NT2/D1 (cell line): Measurements from ENCODE around the gene UBE2Q1.

Source experiments
- DNase-seq: peaks from one replicate; pipeline ENCODE4 v3.0.0-alpha.2; 2011; ENCODE audit warnings: low read depth, low spot score
- H3K27me3 ChIP-seq: 2 replicates; pipeline ENCODE4 v1.6.0; 2011; ENCODE audit warnings: mild to moderate bottlenecking; ENCODE audit not compliant: insufficient read length, insufficient read depth
- H3K36me3 ChIP-seq: 2 replicates; pipeline ENCODE4 v1.6.1; 2011; ENCODE audit warnings: mild to moderate bottlenecking, low read length, mixed read lengths; ENCODE audit not compliant: insufficient read depth, insufficient read length
- H3K4me1 ChIP-seq: 2 replicates; pipeline ENCODE4 v1.5.1; 2011; ENCODE audit not compliant: insufficient read depth, insufficient read length
- H3K4me3 ChIP-seq: 2 replicates; pipeline ENCODE4 v1.5.1; 2011; ENCODE audit warnings: low read depth; ENCODE audit not compliant: insufficient read length
- H3K9ac ChIP-seq: 2 replicates; pipeline ENCODE4 v1.6.0; 2011; ENCODE audit warnings: low read depth; ENCODE audit not compliant: insufficient read length
- H3K9me3 ChIP-seq: 2 replicates; pipeline ENCODE4 v1.5.1; 2011; ENCODE audit warnings: mild to moderate bottlenecking, low read length; ENCODE audit not compliant: insufficient read depth
- SUZ12 ChIP-seq: IDR thresholded peaks from 2 replicates; pipeline ENCODE4 v1.6.1; 2011; ENCODE audit not compliant: insufficient read length, insufficient read depth; ENCODE audit errors: extremely low read depth
- YY1 ChIP-seq: IDR thresholded peaks from 2 replicates; pipeline ENCODE4 v1.6.1; 2011; ENCODE audit not compliant: insufficient read length, insufficient read depth
- ZNF274 ChIP-seq: IDR thresholded peaks from 2 replicates; pipeline ENCODE4 v1.6.1; 2011; ENCODE audit warnings: mild to moderate bottlenecking, low read depth, low read length

Gene UBE2Q1

GRCh38 chr1:154586231-154586630, 27.8 kb upstream of the UBE2Q1 start:
- TF ChIP-seq ZNF274 (no peak), YY1 (no peak), SUZ12 (no peak)
- Histone ChIP-seq H3K9ac (no peak overlapping the region), H3K4me1 (no peaks in the 10 kb centered on the region), H3K27me3 (no peaks in the 10 kb centered on the region), H3K4me3 (no peak overlapping the region), H3K36me3 (peaks cover 98% of the 10 kb centered on the region), H3K9me3 (no peaks in the 10 kb centered on the region)
- no peak for DNase-seq

GRCh38 chr1:154584267-154584994, 26.0 kb upstream of the UBE2Q1 start:
- DNase-seq, result no peak
- Histone ChIP-seq H3K9ac (no peak overlapping the region), H3K4me1 (no peaks in the 10 kb centered on the region), H3K36me3 (peaks cover 98% of the 10 kb centered on the region), H3K27me3 (no peaks in the 10 kb centered on the region), H3K4me3 (no peak overlapping the region), H3K9me3 (no peaks in the 10 kb centered on the region)
- TF ChIP-seq SUZ12, result no peak
- no peak for TF ChIP-seq YY1
- no peak for TF ChIP-seq ZNF274

- H3K36me3 ChIP-seq, result peaks cover 98% of the 10 kb centered on the region
- H3K4me3 ChIP-seq, result no peak overlapping the region
- H3K9me3 ChIP-seq, result no peaks in the 10 kb centered on the region
- no peak for DNase-seq
- H3K4me1 ChIP-seq, result no peaks in the 10 kb centered on the region
- H3K27me3 ChIP-seq, result no peaks in the 10 kb centered on the region
- TF ChIP-seq YY1 (no peak), ZNF274 (no peak), SUZ12 (no peak)
- H3K9ac ChIP-seq, result no peak overlapping the region
Measured at GRCh38 chr1:154583773-154584172, 25.3 kb upstream of the UBE2Q1 start.

GRCh38 chr1:154582885-154583284, 24.4 kb upstream of the UBE2Q1 start:
- DNase-seq, result no peak
- TF ChIP-seq ZNF274, result no peak
- no peak for TF ChIP-seq SUZ12
- TF ChIP-seq YY1, result no peak
- no peaks in the 10 kb centered on the region for H3K9me3 ChIP-seq
- peaks cover 98% of the 10 kb centered on the region for H3K36me3 ChIP-seq
- no peak overlapping the region for H3K4me3 ChIP-seq
- no peaks in the 10 kb centered on the region for H3K27me3 ChIP-seq
- H3K4me1 ChIP-seq, result no peaks in the 10 kb centered on the region
- H3K9ac ChIP-seq, result no peak overlapping the region

- no peaks in the 10 kb centered on the region for H3K27me3 ChIP-seq
- H3K9ac ChIP-seq, result no peak overlapping the region
- no peak for DNase-seq
- TF ChIP-seq YY1 (no peak), ZNF274 (no peak), SUZ12 (no peak)
- no peak overlapping the region for H3K4me3 ChIP-seq
- no peaks in the 10 kb centered on the region for H3K9me3 ChIP-seq
- no peaks in the 10 kb centered on the region for H3K4me1 ChIP-seq
- H3K36me3 ChIP-seq, result peaks cover 98% of the 10 kb centered on the region
Measured at GRCh38 chr1:154581766-154582165, 23.3 kb upstream of the UBE2Q1 start.

GRCh38 chr1:154579374-154579773, 20.9 kb upstream of the UBE2Q1 start:
- TF ChIP-seq ZNF274 (no peak), YY1 (no peak)
- peaks cover 81% of the 10 kb centered on the region for H3K36me3 ChIP-seq
- H3K9me3 ChIP-seq, result no peaks in the 10 kb centered on the region
- no peaks in the 10 kb centered on the region for H3K27me3 ChIP-seq
- H3K4me1 ChIP-seq, result peaks cover 7% of the 10 kb centered on the region
- DNase-seq, result no peak
- H3K4me3 ChIP-seq, result no peak overlapping the region
- no peak overlapping the region for H3K9ac ChIP-seq

GRCh38 chr1:154578058-154578418, 19.6 kb upstream of the UBE2Q1 start:
- H3K4me3 ChIP-seq, result no peak overlapping the region
- TF ChIP-seq YY1 (no peak), ZNF274 (no peak), SUZ12 (no peak)
- no peak for DNase-seq
- peaks cover 67% of the 10 kb centered on the region for H3K36me3 ChIP-seq
- no peaks in the 10 kb centered on the region for H3K27me3 ChIP-seq
- H3K9ac ChIP-seq, result no peak overlapping the region
- H3K4me1 ChIP-seq, result peaks cover 9% of the 10 kb centered on the region
- no peaks in the 10 kb centered on the region for H3K9me3 ChIP-seq
